ENCODE data around the gene SLIT3. TPM values are rescaled to one million over a fixed set of nuclear protein-coding genes. Genes with fewer than 3 reads are reported as not detected.

The SLIT3 gene
- total RNA-seq, 4 donors from 2014 or later = 0.97 to 6.1 (median 3.4) TPM

DNA sequence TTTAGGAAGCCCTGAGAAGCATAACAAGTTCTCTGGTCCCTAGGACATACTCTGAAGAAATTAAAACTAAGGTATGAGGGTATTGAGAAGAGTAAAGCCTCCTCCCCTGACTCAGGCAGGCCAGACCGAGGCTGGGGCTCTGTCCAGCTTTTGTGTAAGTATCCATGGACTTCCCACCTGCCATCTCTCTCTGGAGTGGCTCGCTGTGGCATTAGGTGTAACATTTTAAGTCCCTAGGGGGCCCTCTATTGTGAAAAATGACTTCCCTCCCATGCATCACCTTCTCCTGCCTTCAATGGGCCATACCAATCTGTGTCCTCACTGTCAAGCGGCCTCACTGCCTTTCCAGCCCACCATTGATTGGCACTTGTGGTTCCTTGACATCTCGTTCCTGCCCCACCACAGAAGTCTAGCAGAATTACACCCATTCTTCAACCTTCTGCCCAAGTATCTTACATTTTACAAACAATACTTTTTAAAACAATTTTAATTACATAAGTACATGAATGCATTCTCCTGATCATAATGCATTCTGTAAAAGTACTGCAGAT is 205.5 kb downstream of the SLIT3 start:
- Histone ChIP-seq H3K4me3 (no peak overlapping the region), H3K27ac (no peak overlapping the region), H3K4me1 (no peaks in the 10 kb centered on the region), H3K36me3 (no peaks in the 10 kb centered on the region), H3K9me3 (no peaks in the 10 kb centered on the region), H3K27me3 (no peaks in the 10 kb centered on the region)
- intact Hi-C loops (cut with DNase I; ENCODE audit: low total_unique reads) (no loop called here), in situ Hi-C loops (cut with MboI; ENCODE audit: low sequenced_read_pairs in 4 of 4) (no loop called here)
- no peak for DNase-seq
- TF ChIP-seq CTCF (IDR thresholded peaks at IDR 0.05 in 4 of 5, conservative IDR thresholded peaks at IDR 0.05 in 1 of 5) = no peak
- no peak for ATAC-seq

DNA sequence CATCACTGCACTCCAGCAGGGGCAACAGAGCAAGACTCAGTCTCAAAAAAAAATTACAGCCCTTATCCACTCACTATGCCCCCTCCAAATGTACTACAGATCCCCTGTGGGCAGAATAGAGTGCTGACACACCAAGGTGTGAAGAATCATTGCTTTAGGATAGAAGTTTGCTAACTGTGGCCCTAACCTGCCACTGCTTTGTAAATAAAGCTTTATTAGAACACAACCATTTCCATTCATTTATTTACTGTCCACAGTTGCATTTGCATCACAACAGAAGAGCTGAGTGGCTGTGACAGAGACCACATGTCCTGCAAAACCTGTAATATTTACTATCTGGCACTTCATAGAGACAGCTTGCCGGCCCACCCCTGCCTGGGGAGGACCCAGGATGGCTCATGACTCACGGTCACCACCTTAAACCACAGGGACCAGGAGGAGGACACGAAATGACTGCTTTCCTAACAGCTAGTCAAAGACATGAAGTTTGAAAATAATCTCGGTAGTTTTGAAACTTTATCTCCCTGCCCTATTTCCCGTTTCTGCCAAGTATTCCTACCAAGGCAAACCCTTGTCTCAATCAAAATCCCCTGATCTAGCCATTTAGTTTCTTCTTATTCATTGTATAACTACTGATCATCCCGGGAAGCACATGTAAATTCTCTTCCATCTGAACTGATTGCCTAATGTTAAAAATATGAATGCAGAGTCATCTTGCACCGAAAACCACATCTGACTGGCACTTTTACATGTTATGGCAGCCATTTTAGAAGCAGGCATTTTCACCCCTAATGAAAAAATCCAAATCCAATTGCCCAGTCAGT is 206.1 kb downstream of the SLIT3 start:
- Histone ChIP-seq H3K27me3 (no peaks in the 10 kb centered on the region), H3K9me3 (no peaks in the 10 kb centered on the region), H3K4me1 (no peaks in the 10 kb centered on the region), H3K36me3 (no peaks in the 10 kb centered on the region), H3K27ac (no peak overlapping the region), H3K4me3 (no peak overlapping the region)
- TF ChIP-seq CTCF (IDR thresholded peaks at IDR 0.05 in 4 of 5, conservative IDR thresholded peaks at IDR 0.05 in 1 of 5) = no peak
- no peak for TF ChIP-seq POLR2A (IDR thresholded peaks at IDR 0.05)
- in situ Hi-C loops (cut with MboI; ENCODE audit: low sequenced_read_pairs in 4 of 4) = no loop called here
- intact Hi-C loops (cut with DNase I; ENCODE audit: low total_unique reads) = no loop called here
- DNase-seq (no peak), ATAC-seq (peak; percentile 14 to 48)

DNA sequence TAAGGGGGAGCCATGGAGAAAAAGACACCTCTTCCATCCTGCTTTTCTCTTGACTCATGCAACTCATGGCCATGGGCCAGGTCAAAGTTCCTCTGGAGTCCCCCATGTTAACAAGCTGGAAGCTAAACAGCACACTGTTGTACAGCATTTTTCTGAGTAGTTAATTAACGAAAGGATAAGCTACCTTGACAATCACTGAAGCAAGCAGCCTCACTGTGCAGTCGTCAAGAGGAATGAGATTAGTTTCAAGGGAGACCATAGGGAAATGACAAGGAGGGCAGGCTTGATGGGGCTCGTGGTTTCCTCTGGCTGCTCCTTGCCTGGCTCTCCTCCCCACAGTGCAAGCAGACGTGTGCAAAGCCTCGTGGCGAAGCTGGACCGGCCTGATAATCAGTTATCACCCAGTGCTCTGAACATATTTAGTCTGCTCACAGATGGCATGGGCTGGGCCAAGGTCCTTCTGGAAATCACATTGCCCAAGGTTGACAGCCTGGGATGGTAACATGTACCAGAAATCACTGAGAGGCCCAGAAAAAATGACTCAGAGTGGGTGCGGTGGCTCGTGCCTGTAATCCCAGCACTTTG is 209.5 kb downstream of the SLIT3 start:
- in situ Hi-C loops (cut with MboI; ENCODE audit: low sequenced_read_pairs in 4 of 4) = no loop called here
- Histone ChIP-seq H3K4me3 (no peak overlapping the region), H3K27me3 (no peaks in the 10 kb centered on the region), H3K4me1 (no peaks in the 10 kb centered on the region), H3K36me3 (no peaks in the 10 kb centered on the region), H3K9me3 (no peaks in the 10 kb centered on the region), H3K27ac (no peak overlapping the region)
- ATAC-seq = no peak
- intact Hi-C loops (cut with DNase I; ENCODE audit: low total_unique reads) = no loop called here
- TF ChIP-seq CTCF (IDR thresholded peaks at IDR 0.05 in 4 of 5, conservative IDR thresholded peaks at IDR 0.05 in 1 of 5) (no peak), POLR2A (IDR thresholded peaks at IDR 0.05) (no peak)
- no peak for DNase-seq

GRCh38 chr5:169089343-169089742 is 211.6 kb downstream of the SLIT3 start:
- in situ Hi-C loops (cut with MboI; ENCODE audit: low sequenced_read_pairs in 4 of 4) = no loop called here
- Histone ChIP-seq H3K4me1 (no peaks in the 10 kb centered on the region), H3K27me3 (no peaks in the 10 kb centered on the region), H3K36me3 (no peaks in the 10 kb centered on the region), H3K27ac (no peak overlapping the region), H3K9me3 (no peaks in the 10 kb centered on the region), H3K4me3 (no peak overlapping the region)
- intact Hi-C loops (cut with DNase I; ENCODE audit: low total_unique reads) = no loop called here
- no peak for ATAC-seq
- no peak for TF ChIP-seq POLR2A (IDR thresholded peaks at IDR 0.05)
- TF ChIP-seq CTCF (IDR thresholded peaks at IDR 0.05 in 4 of 5, conservative IDR thresholded peaks at IDR 0.05 in 1 of 5) = no peak
- DNase-seq = no peak

Data from gastrocnemius medialis (tissue), 4 donors.